GM12874 (cell line): Measurements from ENCODE around the gene GTF2IRD1.
A peak's percentile ranks its signal among the peaks of the same experiment; 100 is the strongest.

ENCODE experiments used
- CTCF ChIP-seq: IDR thresholded peaks from 2 replicates; pipeline ENCODE4 v1.5.1; 2011; ENCODE audit warnings: low read depth, mild to moderate bottlenecking, control low read depth, low read length, moderate library complexity; ENCODE audit not compliant: insufficient read depth

GTF2IRD1 gene

GRCh38 chr7:74544706-74545469 is 91.2 kb downstream of the GTF2IRD1 start:
- TF ChIP-seq CTCF = peak; percentile 54

- TF ChIP-seq CTCF = no peak
Measured at GRCh38 chr7:74545921-74546320, 92.2 kb downstream of the GTF2IRD1 start.

- TF ChIP-seq CTCF = no peak
Measured at GRCh38 chr7:74554178-74554577, 100.5 kb downstream of the GTF2IRD1 start.

- TF ChIP-seq CTCF = no peak
Measured at GRCh38 chr7:74560086-74560719, 106.5 kb downstream of the GTF2IRD1 start.

GRCh38 chr7:74561898-74562613 is 108.3 kb downstream of the GTF2IRD1 start:
- no peak for TF ChIP-seq CTCF

GRCh38 chr7:74567318-74567668 is 113.6 kb downstream of the GTF2IRD1 start:
- TF ChIP-seq CTCF = no peak

GRCh38 chr7:74568658-74569057 is 115.0 kb downstream of the GTF2IRD1 start:
- no peak for TF ChIP-seq CTCF
